ENCODE results near the gene KCNH5. TPM values are rescaled to one million over a fixed set of nuclear protein-coding genes. Genes with fewer than 3 reads are reported as not detected.

Gene KCNH5
- total RNA-seq, 3 donors from 2014 or later (not counting 1 experiment from before 2014, with no cell fraction given) = not detected

GRCh38 chr14:63032076-63032475 lies 13.2 kb downstream of the KCNH5 start:
- 68% methylated on average over 8 of the region's 8 CpGs for WGBS (ENCODE audit: insufficient coverage)
- Mint-ChIP-seq H3K36me3 (no peaks in the 10 kb centered on the region), H3K27me3 (ENCODE audit: low read depth in 2 of 2) (peaks cover 0 to 4% of the 10 kb centered on the region in 2 donors), H3K9me3 (peaks cover 2 to 3% of the 10 kb centered on the region in 2 donors), H3K27ac (no peak overlapping the region), H3K4me3 (no peak overlapping the region), H3K4me1 (no peaks in the 10 kb centered on the region)
- Histone ChIP-seq H3K27ac (ENCODE audit: low read length) (no peak overlapping the region), H3K27me3 (ENCODE audit: control insufficient read depth, insufficient read depth, low read length) (no peaks in the 10 kb centered on the region), H3K4me1 (ENCODE audit: control insufficient read depth, insufficient read depth, low read length) (no peaks in the 10 kb centered on the region), H3K9me3 (ENCODE audit: control insufficient read depth, insufficient read depth, low read length) (no peaks in the 10 kb centered on the region), H3K36me3 (ENCODE audit: control insufficient read depth, insufficient read depth, low read length) (no peaks in the 10 kb centered on the region), H3K4me3 (ENCODE audit: low read length) (no peak overlapping the region)
- DNase-seq = no peak
- TF ChIP-seq CTCF (IDR thresholded peaks at IDR 0.05) = no peak
- intact Hi-C loops (cut with micrococcal nuclease) = no loop called here
- no peak for ATAC-seq

GRCh38 chr14:63030113-63030512 lies 15.1 kb downstream of the KCNH5 start:
- 33% methylated on average over 1 of the region's 1 CpG for WGBS (ENCODE audit: insufficient coverage)
- peaks cover 5 to 6% of the 10 kb centered on the region in 2 donors for H3K9me3 Mint-ChIP-seq
- intact Hi-C loops (cut with micrococcal nuclease) = no loop called here
- ATAC-seq (no peak), DNase-seq (no peak)
- no peaks in the 10 kb centered on the region for H3K27me3 ChIP-seq (ENCODE audit: control insufficient read depth, insufficient read depth, low read length)
- no peak for TF ChIP-seq CTCF (IDR thresholded peaks at IDR 0.05)
- H3K4me3 Mint-ChIP-seq = no peak overlapping the region
- no peak overlapping the region for H3K27ac Mint-ChIP-seq
- no peaks in the 10 kb centered on the region for H3K4me1 Mint-ChIP-seq
- H3K36me3 ChIP-seq (ENCODE audit: control insufficient read depth, insufficient read depth, low read length) = no peaks in the 10 kb centered on the region
- no peaks in the 10 kb centered on the region for H3K4me1 ChIP-seq (ENCODE audit: control insufficient read depth, insufficient read depth, low read length)
- no peaks in the 10 kb centered on the region for H3K36me3 Mint-ChIP-seq
- peaks cover 0 to 4% of the 10 kb centered on the region in 2 donors for H3K27me3 Mint-ChIP-seq (ENCODE audit: low read depth in 2 of 2)
- no peak overlapping the region for H3K27ac ChIP-seq (ENCODE audit: low read length)
- H3K4me3 ChIP-seq (ENCODE audit: low read length) = no peak overlapping the region
- no peaks in the 10 kb centered on the region for H3K9me3 ChIP-seq (ENCODE audit: control insufficient read depth, insufficient read depth, low read length)

DNA sequence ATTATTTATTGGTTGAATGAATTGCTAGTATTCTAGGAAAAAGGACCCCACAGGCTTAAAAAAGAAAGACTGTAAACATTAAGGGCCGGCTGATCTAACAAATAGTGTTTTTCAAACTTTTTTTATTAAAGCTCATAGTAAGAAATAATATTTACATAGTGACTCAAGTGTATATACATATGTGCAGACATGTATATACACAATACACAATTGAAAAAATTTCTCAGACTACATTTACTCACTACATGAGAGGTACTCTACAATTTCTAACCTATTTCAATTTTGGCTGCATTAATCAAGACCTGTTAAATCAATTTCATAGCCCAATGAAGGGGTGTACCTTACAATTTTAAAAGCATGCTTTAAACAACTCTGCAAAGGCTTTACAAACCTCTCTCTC lies 17.5 kb downstream of the KCNH5 start:
- no CpG with 5 or more reads among the region's 1 CpG for WGBS (ENCODE audit: insufficient coverage)
- DNase-seq (no peak), ATAC-seq (no peak)
- Mint-ChIP-seq H3K4me3 (no peak overlapping the region), H3K27ac (no peak overlapping the region), H3K27me3 (ENCODE audit: low read depth in 2 of 2) (peaks cover 0 to under 1% of the 10 kb centered on the region in 2 donors), H3K9me3 (peaks cover 5% of the 10 kb centered on the region in 2 donors), H3K4me1 (no peaks in the 10 kb centered on the region), H3K36me3 (no peaks in the 10 kb centered on the region)
- Histone ChIP-seq H3K4me1 (ENCODE audit: control insufficient read depth, insufficient read depth, low read length) (no peaks in the 10 kb centered on the region), H3K4me3 (ENCODE audit: low read length) (no peak overlapping the region), H3K27ac (ENCODE audit: low read length) (no peak overlapping the region), H3K9me3 (ENCODE audit: control insufficient read depth, insufficient read depth, low read length) (no peaks in the 10 kb centered on the region), H3K36me3 (ENCODE audit: control insufficient read depth, insufficient read depth, low read length) (no peaks in the 10 kb centered on the region), H3K27me3 (ENCODE audit: control insufficient read depth, insufficient read depth, low read length) (no peaks in the 10 kb centered on the region)
- no peak for TF ChIP-seq CTCF (IDR thresholded peaks at IDR 0.05)
- intact Hi-C loops (cut with micrococcal nuclease) = no loop called here

DNA sequence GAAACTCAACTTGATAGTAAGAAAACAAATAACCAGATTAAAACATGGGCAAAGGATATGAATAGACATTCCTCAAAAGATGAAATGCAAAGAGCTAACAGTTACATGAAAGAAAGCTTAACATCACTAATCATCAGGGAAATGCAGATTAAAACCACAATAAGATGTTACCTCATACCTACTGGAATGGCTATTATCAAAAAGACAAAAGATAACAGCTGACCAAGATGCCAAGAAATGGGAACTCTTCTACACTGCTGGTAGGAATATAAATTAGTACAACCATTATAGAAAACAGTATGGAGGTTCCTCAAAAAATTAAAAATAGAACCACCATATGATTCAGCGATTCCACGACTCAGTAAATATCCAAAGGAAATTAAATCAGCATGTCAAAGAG lies 18.8 kb downstream of the KCNH5 start:
- no peak for DNase-seq
- no peaks in the 10 kb centered on the region for H3K27me3 ChIP-seq (ENCODE audit: control insufficient read depth, insufficient read depth, low read length)
- TF ChIP-seq CTCF (IDR thresholded peaks at IDR 0.05) = no peak
- H3K36me3 Mint-ChIP-seq = no peaks in the 10 kb centered on the region
- peaks cover 5% of the 10 kb centered on the region in 2 donors for H3K9me3 Mint-ChIP-seq
- intact Hi-C loops (cut with micrococcal nuclease) = no loop called here
- H3K4me3 ChIP-seq (ENCODE audit: low read length) = no peak overlapping the region
- no peak overlapping the region for H3K27ac ChIP-seq (ENCODE audit: low read length)
- 69% methylated on average over 2 of the region's 2 CpGs for WGBS (ENCODE audit: insufficient coverage)
- no peaks in the 10 kb centered on the region for H3K9me3 ChIP-seq (ENCODE audit: control insufficient read depth, insufficient read depth, low read length)
- H3K4me1 Mint-ChIP-seq = no peaks in the 10 kb centered on the region
- no peak overlapping the region for H3K27ac Mint-ChIP-seq
- no peak for ATAC-seq
- no peak overlapping the region for H3K4me3 Mint-ChIP-seq
- no peaks in the 10 kb centered on the region for H3K4me1 ChIP-seq (ENCODE audit: control insufficient read depth, insufficient read depth, low read length)
- no peaks in the 10 kb centered on the region for H3K36me3 ChIP-seq (ENCODE audit: control insufficient read depth, insufficient read depth, low read length)
- H3K27me3 Mint-ChIP-seq (ENCODE audit: low read depth in 2 of 2) = no peaks in the 10 kb centered on the region
